SU-DHL-6 (cell line): Measurements from ENCODE around the gene FYCO1.

ENCODE experiments used
- EZH2phosphoT487 ChIP-seq: fragments of 200-600 bp; sonication (generic), shearing (Covaris generic); conservative IDR thresholded peaks from 2 replicates; pipeline ENCODE4 v1.6.1; 2018; ENCODE audit warnings: mild to moderate bottlenecking, antibody characterized with exemption, low read length, moderate library complexity, mixed read lengths
- TF ChIP-seq, protein P1 (sequence below): fragments of 200-600 bp; sonication (generic); IDR thresholded peaks from one replicate; pipeline ENCODE4 v1.5.1; 2017; ENCODE audit warnings: antibody characterized with exemption, mild to moderate bottlenecking, low read length, moderate library complexity; ENCODE audit not compliant: insufficient read depth, poor library complexity, severe bottlenecking

DNA sequence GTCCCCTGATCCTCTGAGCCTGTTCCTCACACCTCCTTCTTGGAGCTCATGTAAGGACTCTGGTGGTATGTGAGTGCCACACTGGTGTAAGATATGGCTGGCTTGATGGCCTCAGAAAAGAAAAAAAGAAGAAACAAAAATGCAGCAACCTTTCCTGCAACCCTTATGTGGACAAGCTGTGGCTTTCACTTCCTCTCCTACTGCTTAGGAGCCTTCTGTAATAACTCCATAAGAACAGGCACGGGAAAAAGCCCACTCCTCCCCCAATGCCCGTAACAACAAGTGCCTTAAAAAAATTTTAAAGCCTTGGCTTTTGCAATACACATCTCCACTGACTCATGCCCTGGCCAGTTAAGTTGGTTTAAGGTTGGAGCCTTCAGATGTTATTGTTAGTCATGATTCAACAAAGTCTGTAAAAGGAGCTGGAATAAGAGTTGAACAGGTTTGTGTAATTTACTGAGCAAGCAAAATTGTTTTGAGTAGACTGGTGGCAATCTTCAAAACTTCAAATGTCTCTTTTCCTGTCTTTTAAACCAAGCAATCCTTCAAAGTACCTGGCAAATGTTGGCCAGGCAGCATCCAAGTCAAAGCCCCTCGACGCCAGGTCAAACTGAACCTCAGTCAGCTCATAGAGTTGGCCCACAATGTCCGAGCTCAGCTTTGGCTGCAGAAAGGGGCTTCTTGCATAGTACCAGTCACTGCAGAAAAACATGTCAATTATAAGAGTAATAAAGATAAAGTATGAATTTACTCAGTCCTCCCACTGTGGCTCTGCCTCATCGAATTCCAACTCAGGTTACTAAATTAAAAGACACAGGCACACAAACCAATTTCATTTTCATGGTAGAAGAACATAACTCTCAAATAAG, 22.9 kb downstream of the FYCO1 start:
- TF ChIP-seq, protein P1, sequence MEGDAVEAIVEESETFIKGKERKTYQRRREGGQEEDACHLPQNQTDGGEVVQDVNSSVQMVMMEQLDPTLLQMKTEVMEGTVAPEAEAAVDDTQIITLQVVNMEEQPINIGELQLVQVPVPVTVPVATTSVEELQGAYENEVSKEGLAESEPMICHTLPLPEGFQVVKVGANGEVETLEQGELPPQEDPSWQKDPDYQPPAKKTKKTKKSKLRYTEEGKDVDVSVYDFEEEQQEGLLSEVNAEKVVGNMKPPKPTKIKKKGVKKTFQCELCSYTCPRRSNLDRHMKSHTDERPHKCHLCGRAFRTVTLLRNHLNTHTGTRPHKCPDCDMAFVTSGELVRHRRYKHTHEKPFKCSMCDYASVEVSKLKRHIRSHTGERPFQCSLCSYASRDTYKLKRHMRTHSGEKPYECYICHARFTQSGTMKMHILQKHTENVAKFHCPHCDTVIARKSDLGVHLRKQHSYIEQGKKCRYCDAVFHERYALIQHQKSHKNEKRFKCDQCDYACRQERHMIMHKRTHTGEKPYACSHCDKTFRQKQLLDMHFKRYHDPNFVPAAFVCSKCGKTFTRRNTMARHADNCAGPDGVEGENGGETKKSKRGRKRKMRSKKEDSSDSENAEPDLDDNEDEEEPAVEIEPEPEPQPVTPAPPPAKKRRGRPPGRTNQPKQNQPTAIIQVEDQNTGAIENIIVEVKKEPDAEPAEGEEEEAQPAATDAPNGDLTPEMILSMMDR, result no peak
- no peak for TF ChIP-seq EZH2phosphoT487
